Neural progenitor cell (in vitro differentiated cells): Measurements from ENCODE around the gene LTC4S.

Experiments
- EZH2phosphoT487 ChIP-seq: fragments of 200-600 bp; sonication (generic); IDR thresholded peaks from 2 replicates; pipeline ENCODE4 v1.6.1; 2017; ENCODE audit warnings: antibody characterized with exemption
- TF ChIP-seq, protein P1 (sequence below): fragments of 200-600 bp; sonication (generic); IDR thresholded peaks from 2 replicates; pipeline ENCODE4 v1.5.1; 2017; ENCODE audit warnings: antibody characterized with exemption, mild to moderate bottlenecking

DNA sequence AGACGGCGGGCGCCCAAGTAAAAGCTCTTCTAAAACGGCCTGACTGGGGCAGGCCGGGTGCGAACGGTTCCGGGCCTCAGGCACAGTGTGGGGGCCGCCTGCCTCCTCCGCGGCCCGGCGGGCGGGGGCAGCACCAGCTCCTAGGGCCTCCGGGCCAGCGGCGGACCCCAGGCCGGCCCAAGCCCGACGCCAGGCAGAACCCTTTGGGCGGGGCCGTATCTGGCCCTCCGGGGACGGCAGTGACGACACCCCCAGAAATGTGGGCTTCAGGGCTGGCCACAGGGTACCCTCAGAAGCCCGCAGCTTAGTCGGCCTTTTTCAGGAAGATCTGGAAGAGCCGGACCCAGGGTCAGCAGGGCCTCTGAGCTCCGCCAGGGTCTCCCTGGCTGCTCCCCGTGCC, 4.0 kb downstream of the LTC4S start:
- TF ChIP-seq, protein P1, sequence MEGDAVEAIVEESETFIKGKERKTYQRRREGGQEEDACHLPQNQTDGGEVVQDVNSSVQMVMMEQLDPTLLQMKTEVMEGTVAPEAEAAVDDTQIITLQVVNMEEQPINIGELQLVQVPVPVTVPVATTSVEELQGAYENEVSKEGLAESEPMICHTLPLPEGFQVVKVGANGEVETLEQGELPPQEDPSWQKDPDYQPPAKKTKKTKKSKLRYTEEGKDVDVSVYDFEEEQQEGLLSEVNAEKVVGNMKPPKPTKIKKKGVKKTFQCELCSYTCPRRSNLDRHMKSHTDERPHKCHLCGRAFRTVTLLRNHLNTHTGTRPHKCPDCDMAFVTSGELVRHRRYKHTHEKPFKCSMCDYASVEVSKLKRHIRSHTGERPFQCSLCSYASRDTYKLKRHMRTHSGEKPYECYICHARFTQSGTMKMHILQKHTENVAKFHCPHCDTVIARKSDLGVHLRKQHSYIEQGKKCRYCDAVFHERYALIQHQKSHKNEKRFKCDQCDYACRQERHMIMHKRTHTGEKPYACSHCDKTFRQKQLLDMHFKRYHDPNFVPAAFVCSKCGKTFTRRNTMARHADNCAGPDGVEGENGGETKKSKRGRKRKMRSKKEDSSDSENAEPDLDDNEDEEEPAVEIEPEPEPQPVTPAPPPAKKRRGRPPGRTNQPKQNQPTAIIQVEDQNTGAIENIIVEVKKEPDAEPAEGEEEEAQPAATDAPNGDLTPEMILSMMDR = no peak
- TF ChIP-seq EZH2phosphoT487 = no peak
